Activated T-cell treated with anti-CD3 and anti-CD28 coated beads for 4 hours (primary cell): ENCODE measurements around the gene SLCO4A1.
A peak's percentile ranks its signal among the peaks of the same experiment; 100 is the strongest.

Experiments used
- DNase-seq: peaks from one replicate; pipeline ENCODE4 v3.0.0-alpha.2; 2020

The SLCO4A1 gene, protein sequence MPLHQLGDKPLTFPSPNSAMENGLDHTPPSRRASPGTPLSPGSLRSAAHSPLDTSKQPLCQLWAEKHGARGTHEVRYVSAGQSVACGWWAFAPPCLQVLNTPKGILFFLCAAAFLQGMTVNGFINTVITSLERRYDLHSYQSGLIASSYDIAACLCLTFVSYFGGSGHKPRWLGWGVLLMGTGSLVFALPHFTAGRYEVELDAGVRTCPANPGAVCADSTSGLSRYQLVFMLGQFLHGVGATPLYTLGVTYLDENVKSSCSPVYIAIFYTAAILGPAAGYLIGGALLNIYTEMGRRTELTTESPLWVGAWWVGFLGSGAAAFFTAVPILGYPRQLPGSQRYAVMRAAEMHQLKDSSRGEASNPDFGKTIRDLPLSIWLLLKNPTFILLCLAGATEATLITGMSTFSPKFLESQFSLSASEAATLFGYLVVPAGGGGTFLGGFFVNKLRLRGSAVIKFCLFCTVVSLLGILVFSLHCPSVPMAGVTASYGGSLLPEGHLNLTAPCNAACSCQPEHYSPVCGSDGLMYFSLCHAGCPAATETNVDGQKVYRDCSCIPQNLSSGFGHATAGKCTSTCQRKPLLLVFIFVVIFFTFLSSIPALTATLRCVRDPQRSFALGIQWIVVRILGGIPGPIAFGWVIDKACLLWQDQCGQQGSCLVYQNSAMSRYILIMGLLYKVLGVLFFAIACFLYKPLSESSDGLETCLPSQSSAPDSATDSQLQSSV

GRCh38 chr20:62642051-62642665, at the start of gene SLCO4A1:
TSS of gene SLCO4A1 (plus strand) at chr20:62642503. CDS start at chr20:62656455, 13,952 bp downstream.
- DNase-seq = peak; percentile 85

- no peak for DNase-seq
Observed at GRCh38 chr20:62592506-62593177, 49.7 kb upstream of the SLCO4A1 start.

- no peak for DNase-seq
Observed at GRCh38 chr20:62593616-62594015, 48.7 kb upstream of the SLCO4A1 start.

- no peak for DNase-seq
Observed at GRCh38 chr20:62595069-62595468, 47.2 kb upstream of the SLCO4A1 start.

- DNase-seq = no peak
Observed at GRCh38 chr20:62595491-62595890, 46.8 kb upstream of the SLCO4A1 start.

DNA sequence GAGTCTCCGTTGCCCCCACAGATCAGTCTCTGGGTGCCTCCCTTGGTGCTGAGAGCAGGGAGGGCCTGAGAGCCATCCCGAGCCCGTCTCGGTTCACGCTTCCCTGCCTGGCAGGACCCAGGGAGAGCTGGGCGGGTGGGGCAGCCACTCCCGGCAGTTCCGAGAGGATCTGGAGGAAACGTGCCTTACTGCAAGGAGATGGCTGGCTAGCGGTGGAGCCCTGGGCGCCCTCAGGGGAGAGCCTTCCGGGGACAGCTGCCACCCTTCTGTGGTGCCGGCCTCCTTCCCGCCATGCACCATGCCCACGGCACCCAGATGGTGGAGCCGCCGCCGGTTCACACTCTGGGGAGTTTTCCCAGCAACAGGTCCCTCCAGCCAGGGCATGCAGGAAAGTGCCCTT, 45.8 kb upstream of the SLCO4A1 start:
- DNase-seq = no peak

- DNase-seq = no peak
Observed at GRCh38 chr20:62596921-62597320, 45.4 kb upstream of the SLCO4A1 start.

DNA sequence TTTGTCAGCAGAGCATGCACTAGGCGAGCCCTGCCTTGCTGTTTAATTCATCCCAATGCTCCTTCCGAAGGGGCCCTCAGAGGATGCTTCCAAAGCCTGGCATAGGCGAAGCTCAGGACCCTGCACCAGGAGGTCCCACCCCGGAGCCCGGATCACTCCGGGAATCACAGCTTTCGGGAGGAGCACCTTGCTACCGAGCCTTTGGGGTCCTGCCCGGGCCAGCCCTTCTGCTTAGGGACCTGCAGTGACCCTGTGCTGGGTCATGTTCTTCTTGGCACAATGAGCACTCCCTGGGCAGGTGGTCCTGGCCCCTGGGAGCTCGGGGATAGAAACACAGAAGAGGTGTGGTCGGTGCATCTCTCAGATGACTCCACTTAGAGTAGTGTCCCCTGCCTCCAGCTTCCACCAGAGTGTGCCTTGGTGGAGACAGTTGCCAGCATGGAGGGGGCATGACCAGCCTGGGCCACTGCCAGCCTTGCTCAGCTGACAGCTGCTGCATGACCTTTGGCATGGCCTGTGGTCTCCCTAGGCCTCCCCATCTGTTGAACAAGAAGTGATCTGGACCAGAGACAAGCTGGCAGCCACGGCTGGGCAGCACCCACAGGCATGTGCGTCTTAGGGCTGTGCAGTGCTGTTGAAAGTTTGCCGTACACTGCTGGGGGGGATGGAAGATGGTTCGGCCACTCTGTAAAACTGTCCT, 44.7 kb upstream of the SLCO4A1 start:
- DNase-seq = no peak

DNA sequence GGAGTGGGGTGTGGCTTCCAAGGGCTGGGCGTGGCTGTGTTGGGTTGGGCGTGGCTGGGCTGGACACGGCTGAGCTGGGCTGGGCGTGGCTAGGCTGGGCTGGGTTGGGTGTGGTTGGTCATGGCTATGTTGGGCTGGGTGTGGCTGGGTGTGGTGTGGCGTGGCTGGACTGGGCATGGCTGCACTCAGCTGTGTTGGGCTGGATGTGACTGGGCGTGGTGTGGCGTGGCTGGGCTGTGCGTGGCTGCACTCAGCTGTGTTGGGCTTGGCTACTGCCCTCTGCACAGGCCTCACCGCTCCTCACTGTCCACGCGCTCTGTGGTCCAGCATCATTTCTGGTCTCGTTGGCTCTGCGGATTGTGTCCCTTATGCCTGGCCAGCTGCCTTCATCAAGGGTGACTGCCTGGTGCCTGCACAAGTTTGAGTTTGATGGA, 43.5 kb upstream of the SLCO4A1 start:
- DNase-seq = no peak

DNA sequence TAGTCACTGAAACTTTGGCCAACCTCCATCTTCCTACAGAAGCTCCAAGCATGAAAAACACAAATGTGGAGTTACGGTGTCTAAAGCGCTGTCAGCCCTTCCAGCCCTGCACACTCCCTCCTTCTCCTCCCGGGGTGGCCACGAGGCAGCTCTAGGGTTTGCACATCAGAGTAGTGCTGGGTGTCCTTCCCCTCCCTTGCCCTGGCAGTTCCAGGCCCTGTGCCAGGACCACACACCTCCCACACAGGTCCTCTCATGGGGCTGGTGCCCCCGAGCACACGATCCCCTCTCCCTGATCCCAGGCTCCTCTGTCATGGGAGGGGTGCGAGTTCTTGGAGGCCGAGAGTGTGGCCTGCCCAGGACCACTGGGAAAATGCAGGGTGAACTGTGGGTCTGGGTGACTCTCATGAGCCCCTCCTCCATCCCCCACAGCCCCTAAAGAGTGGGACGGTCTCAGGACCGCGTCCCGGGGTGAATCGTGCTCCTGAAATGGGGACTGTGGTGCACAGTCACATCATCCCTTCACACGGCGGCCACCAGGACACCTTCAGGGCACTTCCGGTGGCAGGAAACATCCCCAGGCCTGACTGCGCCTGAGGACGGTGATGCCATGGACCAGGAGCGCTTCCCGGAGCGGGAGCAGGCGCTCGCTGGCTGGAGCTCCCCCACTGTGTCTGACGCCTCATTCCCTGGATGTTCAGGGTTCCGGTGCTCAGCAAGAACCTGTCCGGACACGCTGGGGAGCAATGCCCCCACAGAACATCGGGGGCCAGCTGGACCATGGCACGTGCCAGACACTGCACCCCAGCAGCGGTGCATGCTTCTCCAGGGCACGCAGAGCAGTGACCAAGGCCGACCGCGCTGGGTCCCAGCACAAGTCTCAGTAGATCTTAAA, 42.8 kb upstream of the SLCO4A1 start:
- DNase-seq = no peak

- no peak for DNase-seq
Observed at GRCh38 chr20:62601172-62601571, 41.1 kb upstream of the SLCO4A1 start.

- no peak for DNase-seq
Observed at GRCh38 chr20:62601714-62602113, 40.6 kb upstream of the SLCO4A1 start.

GRCh38 chr20:62602550-62602949, 39.8 kb upstream of the SLCO4A1 start:
- DNase-seq = peak; percentile 14

DNA sequence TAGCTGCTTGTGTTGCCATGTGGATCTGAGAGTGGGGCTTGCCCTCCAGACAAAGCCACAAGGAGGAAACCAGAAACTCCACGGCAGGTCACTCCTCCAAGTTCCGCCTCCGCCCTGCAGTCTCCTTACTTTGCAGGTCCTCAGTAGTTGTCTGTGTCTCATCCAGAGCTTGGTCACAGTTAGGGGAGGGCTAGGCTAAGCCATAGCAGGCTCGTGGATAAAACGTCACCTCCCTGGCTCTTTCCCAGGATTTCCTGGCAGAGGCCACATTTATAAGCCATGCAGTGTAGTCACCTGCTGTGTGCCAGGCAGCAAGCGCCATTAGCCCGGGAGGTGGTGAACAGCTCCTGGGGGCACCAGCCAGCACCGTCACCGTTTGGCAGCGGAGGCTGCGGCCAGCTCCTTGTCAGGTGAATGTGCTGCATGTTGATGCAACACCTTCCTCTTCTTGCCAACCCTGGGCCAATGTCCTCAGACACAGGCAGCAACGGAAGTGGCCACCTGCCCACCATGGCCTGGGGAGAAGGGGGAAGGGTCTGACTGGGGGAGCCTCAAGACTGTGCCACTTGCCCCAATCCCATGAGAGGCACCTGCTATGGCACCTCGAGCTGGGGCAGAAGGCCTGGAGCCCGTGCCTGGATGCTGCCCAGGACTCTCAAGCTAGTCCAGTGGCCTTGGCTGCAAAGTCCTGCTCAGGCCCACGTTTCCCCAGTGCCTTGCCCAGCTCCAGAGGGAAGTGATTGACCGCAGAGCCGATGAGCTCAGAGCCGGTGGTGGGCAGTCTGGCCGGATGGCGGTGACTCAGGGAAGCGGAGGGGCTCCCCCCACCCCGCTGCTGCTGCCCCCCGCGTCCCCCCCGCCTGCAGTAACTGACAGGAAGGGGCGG, 39.0 kb upstream of the SLCO4A1 start:
- peak; percentile 14 for DNase-seq

GRCh38 chr20:62603907-62604785, 38.2 kb upstream of the SLCO4A1 start:
- DNase-seq = no peak

GRCh38 chr20:62604796-62605195, 37.5 kb upstream of the SLCO4A1 start:
- no peak for DNase-seq

DNA sequence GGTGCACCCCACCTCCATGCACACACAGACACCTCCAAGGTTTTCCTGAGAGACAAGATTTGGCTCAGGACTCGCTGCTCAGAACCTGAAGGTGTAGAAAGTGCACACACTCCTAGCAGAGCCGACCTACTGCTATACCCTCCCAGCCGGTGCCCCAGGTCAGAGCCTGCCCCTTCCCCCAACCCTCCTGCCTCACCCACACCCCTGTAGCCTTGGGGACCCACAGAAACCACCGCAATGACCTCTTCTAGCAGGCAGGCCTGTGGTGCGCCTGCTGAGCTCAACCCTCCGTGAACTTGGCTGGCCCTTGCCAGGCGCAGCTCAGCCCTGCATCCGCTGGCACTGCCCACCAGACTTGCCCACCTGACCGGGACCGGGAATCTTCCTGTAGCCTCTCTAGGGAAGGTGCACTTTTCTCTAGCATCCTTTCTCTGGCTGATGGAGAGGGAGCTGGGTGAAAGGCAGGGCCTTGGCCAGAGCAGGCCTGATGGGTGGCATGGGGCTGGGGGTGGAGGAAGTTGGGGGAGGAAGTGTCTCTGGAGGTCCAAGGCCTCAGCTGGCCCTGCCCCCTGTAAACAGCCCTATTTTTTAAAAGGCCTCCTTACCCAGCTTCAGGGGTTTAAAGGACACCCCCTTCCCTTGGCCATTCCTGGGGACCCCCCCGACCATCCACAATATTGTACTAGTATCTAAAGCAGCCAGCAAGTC, 36.9 kb upstream of the SLCO4A1 start:
- DNase-seq = no peak

DNA sequence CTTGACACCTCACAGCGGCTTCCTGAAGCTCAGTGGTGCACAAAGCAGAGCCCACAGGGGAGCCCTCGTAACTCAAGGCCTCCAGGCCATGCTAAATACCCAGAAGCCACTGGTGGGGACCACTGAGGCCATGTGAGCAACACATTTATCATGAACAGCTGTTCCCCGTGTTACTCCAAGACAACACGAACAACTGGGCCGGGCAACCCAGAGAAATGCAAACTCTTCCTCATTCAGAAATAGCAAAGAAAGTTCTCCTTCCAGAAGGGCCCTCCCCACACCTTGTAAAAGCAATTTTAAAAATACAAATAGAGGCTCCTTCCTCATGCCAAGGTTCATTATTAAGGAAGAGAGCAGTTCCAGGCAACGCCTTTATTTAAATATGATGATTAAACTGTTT, 36.3 kb upstream of the SLCO4A1 start:
- DNase-seq = no peak
